HG03045 (cell line): ENCODE measurements around the gene KIAA0513.

ENCODE experiments used
- ATAC-seq: cut with Tn5 transposase; IDR thresholded peaks from one replicate; pipeline ENCODE4 v1.9.1; 2021; ENCODE audit warnings: mild to moderate bottlenecking, moderate library complexity; ENCODE audit not compliant: unreplicated experiment

The KIAA0513 gene

DNA sequence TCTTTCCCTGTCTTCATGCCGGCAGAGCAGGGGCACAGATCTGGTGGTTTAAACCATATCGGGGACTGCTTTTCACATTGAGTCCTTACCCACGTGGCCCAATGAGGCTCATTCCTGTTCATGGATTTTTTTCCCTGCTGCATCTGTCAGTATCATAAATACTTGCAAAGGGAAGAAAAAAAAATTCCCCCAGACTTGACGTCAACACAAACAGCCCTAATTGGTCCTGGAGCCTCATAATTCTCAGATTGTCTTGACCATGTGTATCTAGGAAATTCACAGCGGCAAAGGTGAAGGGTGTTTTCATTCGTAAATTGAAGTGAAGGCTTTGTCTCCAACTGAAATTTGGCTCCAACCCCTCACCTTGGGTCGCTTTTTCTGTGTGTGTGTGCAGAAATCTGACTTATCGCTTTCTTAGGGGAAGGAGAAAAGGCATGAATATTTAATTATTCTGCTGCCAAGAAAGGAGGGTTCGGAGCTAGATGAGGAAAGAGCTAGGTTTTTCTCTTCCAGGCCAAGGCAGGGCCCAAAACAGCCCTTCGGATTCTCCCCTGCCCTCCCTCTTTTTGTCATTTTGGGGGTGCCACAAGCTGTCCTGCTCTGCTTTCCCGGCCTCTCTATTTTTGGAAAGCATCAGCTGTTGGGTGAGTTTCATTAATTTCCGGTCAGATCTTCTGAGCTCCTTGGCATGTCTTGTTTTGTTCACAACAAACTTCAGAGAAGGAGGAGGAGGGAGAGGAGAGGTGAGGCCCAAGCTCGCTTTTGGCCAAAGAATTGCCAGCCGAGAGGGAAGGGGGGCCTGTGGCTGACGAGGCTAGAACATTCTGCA lies 102.5 kb downstream of the KIAA0513 start:
- no peak for ATAC-seq

DNA sequence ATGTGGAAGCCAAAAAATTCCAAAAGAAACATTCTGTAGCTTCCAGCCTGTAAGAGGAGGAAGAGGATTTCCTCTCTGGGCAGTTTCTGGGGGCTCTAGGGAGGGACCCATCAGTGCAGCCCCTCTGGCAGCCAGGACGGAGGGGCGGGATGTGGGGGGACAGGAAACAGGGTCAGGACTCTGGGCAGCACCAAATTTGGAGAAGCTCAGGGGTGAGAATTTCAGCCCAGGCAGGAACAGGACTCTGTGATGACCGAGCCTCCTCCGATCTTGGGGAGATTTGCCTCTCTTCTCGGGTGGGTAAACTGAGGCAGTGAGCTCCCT lies 103.1 kb downstream of the KIAA0513 start:
- ATAC-seq = no peak

DNA sequence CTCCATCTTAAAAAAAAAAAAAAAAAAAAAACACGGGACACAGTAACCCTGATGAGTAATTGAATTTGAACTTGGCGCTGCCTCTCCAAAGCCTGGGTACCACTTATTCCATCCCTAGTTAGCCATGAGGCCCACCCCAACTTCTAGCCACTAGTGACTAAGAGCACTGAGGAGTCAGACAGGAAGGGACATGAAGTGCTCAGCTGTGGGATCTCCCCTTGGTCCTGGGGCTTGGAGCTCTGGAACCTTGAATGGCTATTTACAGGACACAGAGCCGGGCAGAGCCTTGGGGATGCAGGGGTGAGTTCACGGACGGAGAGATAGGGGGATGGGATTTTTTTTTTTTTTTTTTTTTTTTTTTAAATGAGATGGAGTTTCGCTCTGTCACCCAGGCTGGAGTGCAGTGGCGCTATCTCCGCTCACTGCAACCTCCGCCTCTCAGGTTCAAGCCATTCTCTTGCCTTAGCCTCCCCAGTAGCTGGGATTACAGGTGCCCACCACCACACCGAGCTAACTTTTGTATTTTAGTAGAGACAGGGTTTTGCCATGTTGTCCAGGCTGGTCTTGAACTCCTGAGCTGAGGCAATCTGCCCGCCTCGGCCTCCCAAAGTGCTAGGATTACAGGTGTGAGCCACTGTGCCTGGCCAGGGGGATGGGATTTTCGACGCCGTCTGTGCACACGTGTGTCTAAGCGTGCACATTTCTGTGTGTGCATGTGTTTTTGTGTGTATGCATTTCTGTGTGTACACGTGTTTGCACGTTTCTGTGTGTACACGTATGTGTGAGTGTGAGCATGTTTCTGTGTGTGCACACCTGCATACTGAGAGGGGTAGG lies 105.1 kb downstream of the KIAA0513 start:
- ATAC-seq = no peak

DNA sequence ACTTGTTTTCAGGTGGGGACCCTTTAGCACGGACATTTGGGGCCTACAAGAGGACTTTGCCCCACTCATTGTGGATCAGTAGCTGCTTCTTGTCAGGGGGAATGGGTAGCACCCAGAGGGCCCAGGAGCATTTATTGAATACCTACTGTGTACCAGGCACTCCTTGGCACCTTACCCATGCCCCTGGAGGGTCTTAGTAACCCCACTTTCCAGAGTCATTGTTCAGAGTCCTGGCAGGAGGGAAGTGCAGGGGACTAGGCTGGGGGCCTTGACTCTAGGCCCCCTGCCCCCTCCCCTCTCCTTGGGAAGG lies 105.7 kb downstream of the KIAA0513 start:
- no peak for ATAC-seq

DNA sequence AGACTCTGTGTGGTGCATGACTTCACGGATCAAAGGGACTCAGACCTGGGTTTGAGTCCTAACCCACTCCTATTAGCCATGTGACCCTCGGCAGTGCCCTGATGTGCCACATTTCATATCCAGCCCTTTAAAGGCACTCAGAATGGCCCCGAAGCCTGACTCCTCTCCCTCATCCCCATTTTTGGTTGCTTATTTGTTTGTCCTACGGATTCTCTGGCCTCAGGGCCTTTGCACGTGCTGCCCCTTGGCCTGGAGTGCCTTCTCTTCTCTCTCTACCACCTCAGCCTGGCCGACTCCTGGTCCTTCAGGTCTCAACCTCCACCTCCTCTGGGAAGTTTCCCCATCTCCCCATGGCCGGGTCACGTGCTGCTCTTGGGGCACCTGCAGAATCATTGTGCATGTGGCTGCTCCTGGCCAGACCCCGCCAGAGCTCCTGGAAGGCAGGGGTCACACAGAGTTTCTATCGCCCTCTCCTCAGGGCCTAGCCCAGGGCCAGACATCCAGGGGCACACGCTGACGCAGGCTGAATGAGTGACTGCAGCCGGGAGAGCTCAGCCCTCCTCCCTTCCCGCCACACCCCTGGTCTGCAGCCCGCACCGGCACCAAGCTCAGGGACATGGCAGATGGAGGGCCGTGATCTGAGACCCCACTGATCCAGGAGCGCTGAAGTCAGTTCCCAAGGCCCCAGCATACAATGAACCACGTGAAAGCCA lies 106.6 kb downstream of the KIAA0513 start:
- no peak for ATAC-seq

DNA sequence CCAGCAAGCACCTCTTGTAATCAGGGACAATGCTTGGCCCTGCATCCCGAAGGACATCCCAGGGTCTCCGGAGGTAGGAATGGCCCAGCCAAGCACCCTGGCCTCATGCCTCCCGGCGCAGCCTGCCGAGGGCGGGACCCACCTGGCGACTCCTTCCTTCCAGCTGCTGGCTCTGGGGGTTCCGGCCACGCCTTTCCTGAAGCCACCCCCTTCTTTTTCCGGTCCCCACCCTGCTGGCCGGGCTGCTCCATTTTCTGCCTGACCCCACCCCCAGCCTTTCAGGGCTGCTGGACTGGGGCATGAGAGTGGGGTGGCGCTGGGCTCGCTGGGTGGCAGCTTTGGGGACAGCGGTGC lies 107.2 kb downstream of the KIAA0513 start:
- ATAC-seq = no peak

DNA sequence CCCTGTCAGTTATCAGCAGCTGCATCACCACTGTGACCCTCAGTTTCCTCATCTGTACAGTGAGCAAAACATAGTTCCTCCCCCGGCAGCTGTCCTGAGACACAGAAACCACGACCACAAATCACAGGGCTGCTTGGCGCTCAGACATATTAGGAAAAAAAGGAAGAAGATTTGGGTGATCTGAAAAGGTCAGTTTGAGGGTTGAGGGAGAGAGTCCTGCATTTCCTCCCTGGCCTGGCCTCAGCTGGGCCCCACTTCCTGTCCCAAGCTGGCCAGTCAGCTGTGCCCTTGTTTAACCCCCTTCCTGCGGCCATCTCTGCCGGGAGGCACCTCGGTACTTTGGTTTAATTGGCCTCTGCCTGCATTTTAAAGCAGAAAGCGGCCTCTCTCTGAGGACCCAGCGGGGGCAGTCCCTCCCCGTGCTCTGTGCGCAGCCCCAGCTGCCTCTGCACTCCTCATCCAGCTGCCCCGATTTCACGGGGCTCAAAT lies 108.7 kb downstream of the KIAA0513 start:
- no peak for ATAC-seq

DNA sequence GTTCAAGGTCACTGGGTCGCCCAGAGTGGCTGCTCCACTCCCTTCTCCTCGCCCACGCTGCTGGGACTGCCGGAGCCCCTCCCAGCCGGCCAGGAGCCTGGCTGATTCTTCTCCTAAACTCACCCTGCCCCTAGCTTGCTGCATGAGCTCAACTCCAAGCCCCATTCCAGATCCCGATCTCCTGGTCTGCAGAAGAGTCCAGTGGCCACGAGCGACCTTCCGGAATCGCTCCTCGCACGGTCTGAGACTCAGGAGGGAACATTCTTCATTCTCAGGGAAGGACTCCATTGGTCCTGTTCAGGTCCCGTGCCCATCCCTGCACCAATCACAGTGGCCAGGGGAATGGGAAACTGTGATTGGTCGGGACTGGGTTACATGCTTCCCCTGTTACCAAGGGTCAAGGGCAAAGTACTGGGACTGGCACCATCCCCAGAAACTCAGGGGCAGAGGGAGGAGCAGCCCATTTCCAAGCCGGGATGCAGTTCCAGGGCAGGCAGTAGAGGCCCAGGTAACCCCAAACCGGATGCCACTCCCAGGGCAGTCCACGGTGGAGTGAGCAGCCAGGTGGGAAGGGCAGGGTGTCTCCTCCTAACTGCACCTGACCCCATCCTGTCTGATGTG lies 109.2 kb downstream of the KIAA0513 start:
- no peak for ATAC-seq

DNA sequence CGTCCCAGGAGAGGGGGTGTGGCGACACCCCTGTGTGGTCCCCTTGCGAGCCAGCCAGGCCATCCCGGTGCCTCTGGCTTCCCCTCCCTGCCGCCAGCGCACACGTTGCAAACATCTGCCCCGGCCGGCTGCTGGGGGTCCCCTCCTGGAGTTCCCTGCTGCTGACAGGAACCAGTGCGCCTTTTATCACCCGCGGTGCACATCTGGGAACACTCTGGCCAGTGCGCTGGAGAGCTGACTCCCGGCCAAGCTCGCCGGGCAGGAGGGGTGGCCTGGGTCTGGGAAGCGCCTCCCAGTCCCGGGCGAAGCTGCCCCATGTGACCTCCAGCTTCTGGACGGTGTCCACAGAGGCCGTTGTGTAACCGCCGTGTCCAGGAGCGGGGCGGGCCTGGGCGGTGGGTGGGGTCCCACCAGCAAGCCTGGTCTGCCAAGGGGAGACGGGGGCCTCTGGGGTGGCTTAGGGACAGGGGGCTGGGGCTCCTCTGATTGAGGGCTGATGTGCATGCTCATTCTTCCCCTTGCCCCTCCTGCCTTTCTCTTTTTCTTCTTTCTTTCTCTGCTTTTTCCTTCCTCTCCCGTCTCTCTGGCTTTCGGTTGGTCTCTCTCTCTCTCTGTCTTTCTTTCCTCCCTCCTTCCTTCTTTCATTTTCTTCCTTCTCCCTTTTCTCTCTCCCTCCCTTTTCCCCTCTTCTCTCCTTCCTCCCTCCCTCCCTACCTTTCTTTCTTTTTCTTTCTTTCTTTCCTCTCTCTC lies 109.9 kb downstream of the KIAA0513 start:
- ATAC-seq = no peak

DNA sequence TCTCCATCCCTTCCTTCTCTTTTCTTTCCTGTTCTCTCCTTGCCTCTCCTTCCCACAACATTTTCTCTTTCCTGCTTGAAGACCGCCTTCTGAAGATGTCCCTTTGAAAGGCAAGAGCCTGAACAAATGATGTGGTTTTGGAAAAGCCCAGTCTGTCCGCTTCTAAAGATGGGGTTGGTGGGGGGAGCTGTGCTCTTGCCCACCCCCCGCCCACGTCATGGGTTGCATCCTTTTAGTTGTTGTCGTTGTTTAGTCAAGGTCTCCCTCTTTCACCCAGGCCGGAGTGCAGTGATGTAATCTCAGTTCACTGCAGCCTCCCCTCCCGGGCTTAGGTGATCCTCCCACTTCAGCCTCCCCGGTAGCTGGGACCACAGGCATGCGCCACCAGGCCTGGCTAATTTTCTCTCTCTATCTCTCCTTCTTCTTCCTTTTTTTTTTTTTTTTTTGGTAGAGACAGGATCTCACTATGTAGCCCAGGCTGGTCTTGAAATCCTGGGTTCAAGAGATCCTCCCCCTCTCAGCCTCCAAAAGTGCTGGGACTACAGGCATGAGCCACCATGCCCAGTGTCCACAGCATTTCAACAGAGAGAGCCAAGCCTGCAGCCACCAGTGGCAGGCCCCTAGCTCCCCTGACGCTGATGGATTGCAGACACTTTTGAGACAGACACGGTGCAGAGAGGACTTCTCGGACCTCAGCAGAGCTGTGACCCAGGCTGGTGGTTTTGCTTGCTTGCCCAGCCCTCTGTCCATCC lies 110.7 kb downstream of the KIAA0513 start:
- no peak for ATAC-seq

DNA sequence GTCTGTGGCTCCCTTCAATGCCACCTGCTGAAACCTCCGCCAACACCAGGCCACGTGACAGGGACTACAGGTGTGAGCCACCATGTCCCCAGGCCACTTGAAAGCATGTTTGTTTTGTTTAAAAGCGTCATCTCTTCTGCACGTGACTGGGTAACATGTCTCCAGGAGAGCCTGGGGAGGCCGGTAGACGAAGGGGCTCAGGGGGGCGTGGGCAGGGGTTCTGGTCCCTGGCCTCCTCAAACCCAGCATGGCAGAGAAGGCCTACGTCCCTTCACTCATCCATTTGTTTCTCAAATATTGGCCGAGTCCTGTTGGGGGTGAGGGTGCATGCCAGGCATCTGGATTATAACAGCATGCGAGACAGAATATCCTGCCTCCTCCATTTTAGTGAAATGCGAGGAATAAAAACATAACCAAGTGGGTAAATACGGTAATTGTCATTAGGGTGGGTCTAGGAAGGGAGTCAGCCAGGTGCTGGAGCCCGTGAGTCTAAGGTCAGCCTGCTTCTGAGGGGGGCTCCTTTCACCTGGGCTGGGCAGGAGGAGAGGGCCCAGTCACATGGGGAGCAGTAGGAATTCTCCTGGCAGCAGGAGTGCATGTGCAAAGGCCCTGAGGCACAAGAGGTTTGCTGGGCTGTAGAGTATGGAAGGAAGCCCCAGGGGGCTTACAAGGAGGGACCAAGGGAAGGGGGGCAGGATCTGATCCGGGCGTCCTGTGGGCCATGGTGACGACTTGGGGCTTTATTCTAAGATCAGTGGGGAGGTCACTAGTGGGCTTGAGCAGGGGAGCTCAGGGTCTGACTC lies 111.4 kb downstream of the KIAA0513 start:
- no peak for ATAC-seq

DNA sequence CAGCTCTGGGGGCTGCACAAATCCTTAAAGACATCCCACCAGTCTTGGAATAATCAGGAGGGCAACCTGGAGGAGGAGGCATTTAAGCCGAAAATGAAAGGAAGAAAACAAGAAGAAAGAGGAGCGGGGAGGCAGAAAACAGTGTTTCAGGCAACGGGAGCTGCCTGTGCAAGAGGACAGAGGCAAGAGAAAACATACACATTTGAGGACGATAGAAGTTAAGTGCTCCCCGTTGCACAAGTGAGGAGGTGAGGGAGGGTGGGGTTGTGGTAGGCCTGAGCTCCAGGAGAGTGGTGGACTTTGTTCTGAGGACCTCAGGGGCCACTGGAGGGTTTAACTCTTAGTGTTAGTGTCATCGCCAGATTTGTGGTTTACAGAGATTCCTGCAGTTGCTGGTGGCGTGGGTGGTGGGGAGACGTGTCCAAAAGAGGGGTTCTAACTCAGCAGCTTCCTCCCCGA lies 112.3 kb downstream of the KIAA0513 start:
- ATAC-seq = no peak

DNA sequence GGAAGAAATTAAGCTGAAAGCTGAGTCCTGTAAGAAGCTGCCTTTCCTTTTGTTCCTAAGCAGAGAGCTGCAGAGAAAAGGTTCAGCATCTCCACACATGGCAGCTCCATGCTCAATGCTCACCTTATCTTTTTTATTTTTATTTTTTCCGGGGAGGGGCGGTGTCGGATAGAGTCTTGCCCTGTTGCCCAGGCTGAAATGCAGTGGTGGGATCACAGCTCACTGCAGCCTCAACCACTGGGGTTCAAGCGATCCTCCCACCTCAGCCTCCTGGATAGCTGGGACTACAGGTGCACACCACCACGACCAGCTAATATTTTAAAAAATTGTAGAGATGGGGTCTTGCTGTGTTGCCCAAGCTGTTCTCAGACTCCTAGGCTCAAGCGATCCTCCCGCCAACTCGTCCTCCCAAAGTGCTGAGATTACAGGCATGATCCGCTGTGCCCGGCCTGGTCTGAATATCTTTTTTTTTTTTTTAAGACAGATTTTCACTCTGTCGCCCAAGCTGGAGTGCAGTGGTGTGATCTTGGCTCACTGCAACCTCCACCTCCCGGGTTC lies 112.9 kb downstream of the KIAA0513 start:
- no peak for ATAC-seq

DNA sequence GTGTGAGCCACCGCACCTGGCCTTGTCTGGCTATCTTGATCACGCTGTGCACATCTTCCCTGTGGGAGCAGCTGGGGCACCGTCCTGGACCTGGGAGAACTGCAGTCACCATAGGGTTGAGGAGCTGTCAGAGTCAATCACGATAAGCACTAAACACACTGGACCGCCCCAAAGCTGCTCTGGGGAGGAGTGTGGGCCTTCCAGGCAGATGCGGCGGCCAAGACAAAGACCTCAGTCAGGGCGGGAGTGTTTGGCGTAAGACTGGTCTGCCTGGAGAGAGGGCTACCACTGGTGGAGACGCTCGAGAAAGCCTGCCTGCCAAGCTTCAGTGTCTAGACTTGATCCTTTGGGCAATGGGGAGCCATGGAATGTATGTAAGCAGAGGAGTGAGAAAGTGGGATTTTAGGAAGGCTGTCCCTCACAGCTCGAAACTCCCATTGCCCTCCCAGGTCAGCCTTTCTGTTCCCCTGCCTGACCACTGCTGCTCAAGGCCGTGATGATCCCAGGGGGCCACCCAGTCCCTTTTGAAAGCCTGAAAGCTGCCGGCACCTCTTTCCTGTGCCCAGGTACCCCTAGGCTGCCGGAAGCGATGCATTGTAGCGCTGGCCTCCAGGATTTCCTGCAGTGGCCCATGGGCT lies 114.0 kb downstream of the KIAA0513 start:
- ATAC-seq = no peak

DNA sequence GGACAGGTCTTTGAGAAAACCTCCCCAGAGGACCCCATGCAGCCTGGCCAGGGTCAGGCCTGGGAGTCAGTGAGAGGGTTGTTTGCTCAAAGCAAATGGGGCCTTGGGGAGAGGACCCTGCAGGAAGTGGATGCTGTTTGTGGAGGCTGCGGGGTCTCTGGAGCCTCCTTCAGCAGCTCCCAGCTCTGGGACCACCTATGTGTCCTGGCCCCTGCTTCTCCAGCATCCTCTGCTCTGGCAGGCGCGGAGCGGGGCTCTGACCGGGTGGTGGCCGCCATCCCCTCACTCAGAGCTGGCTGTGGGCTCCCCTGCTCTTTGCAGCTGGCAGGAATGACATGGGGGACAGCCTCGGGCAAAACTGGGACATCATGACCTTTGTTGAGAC lies 114.5 kb downstream of the KIAA0513 start:
- no peak for ATAC-seq

DNA sequence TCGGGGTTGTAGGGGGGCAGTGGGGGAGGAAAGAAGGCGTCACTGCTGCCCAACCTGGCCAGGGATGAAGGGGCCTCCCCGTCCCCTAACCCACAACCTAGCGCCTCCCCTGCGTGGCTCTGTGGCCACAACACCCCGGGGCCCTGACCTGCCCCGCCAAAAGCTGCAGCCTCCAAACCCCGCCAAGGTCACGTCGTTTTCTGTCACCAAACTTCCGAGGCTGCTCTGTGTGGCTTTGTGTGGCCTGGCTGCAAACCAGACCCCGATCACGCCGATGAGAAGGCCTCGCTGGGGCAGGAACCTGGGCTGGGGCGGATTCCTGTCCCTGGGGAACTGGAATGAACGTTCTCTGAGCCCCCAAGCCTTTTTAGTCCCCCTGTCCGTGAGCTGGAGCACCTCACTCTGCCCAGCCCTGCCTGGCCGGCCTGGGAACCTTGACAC lies 115.2 kb downstream of the KIAA0513 start:
- no peak for ATAC-seq
